Measurements from ENCODE around the gene LARGE1.

- TF ChIP-seq POLR2A (IDR thresholded peaks at IDR 0.05; ENCODE audit: low read depth, low read length) (no peak), POLR2AphosphoS5 (IDR thresholded peaks at IDR 0.05; ENCODE audit: low read depth, low read length) (no peak), SPI1 (IDR thresholded peaks at IDR 0.05; ENCODE audit: low read depth, low read length) (no peak), TAF1 (IDR thresholded peaks at IDR 0.05; ENCODE audit: low read depth, low read length) (no peak)
These were observed 237.3 kb downstream of the LARGE1 start for GRCh38 chr22:33682927-33683326.
